DND-41 (cell line): ENCODE data around the gene MYG1.

Experiments used
- ATAC-seq: fragments of 200-7000 bp; cut with Tn5 transposase; 3 replicates; pipeline ENCODE4 v1.9.1; 2021; ENCODE audit warnings: low read depth; ENCODE audit not compliant: insufficient read depth
- DNase-seq: peaks from one replicate; pipeline ENCODE4 v3.0.0-alpha.2; 2020
- H2AFZ ChIP-seq: 2 replicates; pipeline ENCODE4 v1.6.0; 2012; ENCODE audit warnings: low read depth, low read length
- H3K27ac ChIP-seq: 2 replicates; pipeline ENCODE4 v1.5.1; 2012; ENCODE audit warnings: low read length, inconsistent platforms
- H3K27me3 ChIP-seq: fragments of 200-600 bp; sonication (generic); 2 replicates; pipeline ENCODE4 v1.6.0; 2012; ENCODE audit warnings: low read length, mild to moderate bottlenecking, inconsistent platforms; ENCODE audit not compliant: insufficient read depth, poor library complexity
- H3K36me3 ChIP-seq: 2 replicates; pipeline ENCODE4 v1.5.1; 2012; ENCODE audit warnings: low read length, inconsistent platforms; ENCODE audit not compliant: insufficient read depth
- H3K4me1 ChIP-seq: 2 replicates; pipeline ENCODE4 v1.5.1; 2012; ENCODE audit warnings: mild to moderate bottlenecking, low read length; ENCODE audit not compliant: insufficient read depth
- H3K4me2 ChIP-seq: 2 replicates; pipeline ENCODE4 v1.6.0; 2012; ENCODE audit warnings: mild to moderate bottlenecking, moderate library complexity, low read length, inconsistent platforms; ENCODE audit not compliant: insufficient read depth
- H3K4me3 ChIP-seq, 2 experiments: fragments of 200-600 bp in 1 of 2; shearing (Covaris generic) in 1 of 2; 2 replicates each; pipeline ENCODE4 v1.5.1; 2012 to 2016; ENCODE audit warnings: inconsistent platforms in 2 of 2, low read length in 2 of 2, mild to moderate bottlenecking in 2 of 2, low read depth in 1 of 2, moderate library complexity in 1 of 2
- H3K79me2 ChIP-seq: 2 replicates; pipeline ENCODE4 v1.6.0; 2012; ENCODE audit warnings: low read length, inconsistent platforms; ENCODE audit not compliant: insufficient read depth
- H3K9ac ChIP-seq: 2 replicates; pipeline ENCODE4 v1.6.0; 2012; ENCODE audit warnings: low read depth, mild to moderate bottlenecking, inconsistent platforms, low read length, moderate library complexity
- H3K9me3 ChIP-seq: 2 replicates; pipeline ENCODE4 v1.5.1; 2012; ENCODE audit warnings: low read length, moderate library complexity, mild to moderate bottlenecking, inconsistent platforms; ENCODE audit not compliant: insufficient read depth, severe bottlenecking
- H4K20me1 ChIP-seq: 2 replicates; pipeline ENCODE4 v1.6.0; 2012; ENCODE audit warnings: low read length; ENCODE audit not compliant: insufficient read depth
- EZH2 ChIP-seq: IDR thresholded peaks from 3 replicates; pipeline ENCODE4 v1.6.1; 2012; ENCODE audit warnings: borderline replicate concordance, low read depth, mild to moderate bottlenecking, moderate library complexity, low read length, inconsistent platforms; ENCODE audit not compliant: severe bottlenecking
- TF ChIP-seq, protein P1 (sequence below): IDR thresholded peaks from 2 replicates; pipeline ENCODE4 v1.5.1; 2012; ENCODE audit warnings: borderline replicate concordance, low read length, moderate library complexity, mild to moderate bottlenecking; ENCODE audit not compliant: poor library complexity, severe bottlenecking; ENCODE audit errors: extremely low read depth

MYG1 gene

DNA sequence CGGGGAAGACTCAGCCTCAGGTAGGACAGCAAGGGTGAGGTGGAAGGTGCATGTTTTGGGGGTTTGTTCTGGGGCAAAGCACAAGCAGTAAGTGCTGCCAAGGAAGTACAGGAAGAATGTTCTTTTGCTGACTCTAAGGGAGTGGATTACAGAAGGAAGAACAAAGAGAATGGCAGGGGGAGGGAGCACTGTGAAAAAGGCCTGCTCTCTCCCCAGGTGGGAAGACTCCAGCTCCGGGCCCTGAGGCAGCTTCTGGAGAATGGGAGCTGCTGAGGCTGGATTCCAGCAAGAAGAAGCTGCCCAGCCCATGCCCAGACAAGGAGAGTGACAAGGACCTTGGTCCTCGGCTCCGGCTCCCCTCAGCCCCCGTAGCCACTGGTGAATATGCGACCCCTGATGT, 11.2 kb upstream of the MYG1 start:
- Histone ChIP-seq H3K36me3 (peaks cover 84% of the 10 kb centered on the region), H3K27me3 (no peaks in the 10 kb centered on the region), H3K9ac (no peak overlapping the region), H3K4me1 (no peaks in the 10 kb centered on the region), H3K4me3 (no peak overlapping the region), H4K20me1 (no peaks in the 10 kb centered on the region), H3K27ac (no peak overlapping the region), H2AFZ (no peak overlapping the region), H3K4me2 (no peak overlapping the region), H3K79me2 (no peaks in the 10 kb centered on the region), H3K9me3 (no peaks in the 10 kb centered on the region)
- DNase-seq = no peak
- no peak for TF ChIP-seq EZH2
- TF ChIP-seq, protein P1, sequence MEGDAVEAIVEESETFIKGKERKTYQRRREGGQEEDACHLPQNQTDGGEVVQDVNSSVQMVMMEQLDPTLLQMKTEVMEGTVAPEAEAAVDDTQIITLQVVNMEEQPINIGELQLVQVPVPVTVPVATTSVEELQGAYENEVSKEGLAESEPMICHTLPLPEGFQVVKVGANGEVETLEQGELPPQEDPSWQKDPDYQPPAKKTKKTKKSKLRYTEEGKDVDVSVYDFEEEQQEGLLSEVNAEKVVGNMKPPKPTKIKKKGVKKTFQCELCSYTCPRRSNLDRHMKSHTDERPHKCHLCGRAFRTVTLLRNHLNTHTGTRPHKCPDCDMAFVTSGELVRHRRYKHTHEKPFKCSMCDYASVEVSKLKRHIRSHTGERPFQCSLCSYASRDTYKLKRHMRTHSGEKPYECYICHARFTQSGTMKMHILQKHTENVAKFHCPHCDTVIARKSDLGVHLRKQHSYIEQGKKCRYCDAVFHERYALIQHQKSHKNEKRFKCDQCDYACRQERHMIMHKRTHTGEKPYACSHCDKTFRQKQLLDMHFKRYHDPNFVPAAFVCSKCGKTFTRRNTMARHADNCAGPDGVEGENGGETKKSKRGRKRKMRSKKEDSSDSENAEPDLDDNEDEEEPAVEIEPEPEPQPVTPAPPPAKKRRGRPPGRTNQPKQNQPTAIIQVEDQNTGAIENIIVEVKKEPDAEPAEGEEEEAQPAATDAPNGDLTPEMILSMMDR = no peak
- no peak for ATAC-seq

DNA sequence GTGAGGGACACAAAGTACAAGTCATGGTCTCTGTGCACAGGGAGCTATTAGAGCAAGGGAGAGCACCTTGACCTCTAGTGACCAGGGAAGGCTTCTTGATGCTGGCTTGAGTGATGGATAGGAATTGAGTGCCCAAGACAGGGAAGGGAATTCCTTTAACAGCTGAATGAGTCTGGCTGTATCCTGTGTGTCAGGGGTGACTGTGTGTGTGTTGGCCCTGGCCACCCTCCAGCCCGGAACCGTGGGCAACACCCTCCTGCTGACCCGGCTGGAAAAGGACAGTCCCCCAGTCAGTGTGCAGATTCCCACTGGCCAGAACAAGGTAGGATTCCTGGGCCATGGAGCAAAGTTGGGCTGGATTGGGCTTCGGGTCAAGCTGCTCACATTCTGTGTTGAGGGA, 9.6 kb upstream of the MYG1 start:
- Histone ChIP-seq H3K4me2 (no peak overlapping the region), H3K9ac (no peak overlapping the region), H3K4me1 (peaks cover 7% of the 10 kb centered on the region), H3K79me2 (no peaks in the 10 kb centered on the region), H3K27ac (no peak overlapping the region), H3K9me3 (no peaks in the 10 kb centered on the region), H3K4me3 (no peak overlapping the region), H3K36me3 (peaks cover 75% of the 10 kb centered on the region), H4K20me1 (no peaks in the 10 kb centered on the region), H2AFZ (no peak overlapping the region), H3K27me3 (no peaks in the 10 kb centered on the region)
- DNase-seq = no peak
- ATAC-seq = no peak
- no peak for TF ChIP-seq EZH2
- TF ChIP-seq, protein P1 = no peak

DNA sequence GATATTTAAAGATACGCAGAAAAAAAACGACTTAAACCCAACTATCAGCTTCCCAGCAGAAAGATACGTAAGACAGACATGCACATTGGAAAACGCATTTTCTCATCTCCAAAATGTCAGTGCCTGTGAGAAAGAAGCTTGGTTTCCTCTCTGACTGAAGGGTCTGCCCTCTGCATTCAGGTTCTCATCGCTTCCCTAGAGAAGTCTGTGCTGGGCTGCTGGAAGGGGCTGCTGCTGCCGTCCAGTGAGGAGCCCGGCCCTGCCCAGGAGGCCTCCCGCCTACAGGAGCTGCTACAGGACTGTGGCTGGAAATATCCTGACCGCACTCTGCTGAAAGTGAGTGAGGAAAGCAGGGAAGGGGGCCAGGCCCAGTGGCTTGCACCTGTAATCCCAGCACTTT, 8.8 kb upstream of the MYG1 start:
- Histone ChIP-seq H3K27me3 (no peaks in the 10 kb centered on the region), H2AFZ (no peak overlapping the region), H4K20me1 (no peaks in the 10 kb centered on the region), H3K9ac (no peak overlapping the region), H3K27ac (no peak overlapping the region), H3K4me1 (peaks cover 11% of the 10 kb centered on the region), H3K79me2 (peaks cover 4% of the 10 kb centered on the region), H3K36me3 (peaks cover 70% of the 10 kb centered on the region), H3K9me3 (no peaks in the 10 kb centered on the region), H3K4me3 (no peak overlapping the region), H3K4me2 (no peak overlapping the region)
- no peak for DNase-seq
- no peak for ATAC-seq
- TF ChIP-seq, protein P1 = no peak
- no peak for TF ChIP-seq EZH2

DNA sequence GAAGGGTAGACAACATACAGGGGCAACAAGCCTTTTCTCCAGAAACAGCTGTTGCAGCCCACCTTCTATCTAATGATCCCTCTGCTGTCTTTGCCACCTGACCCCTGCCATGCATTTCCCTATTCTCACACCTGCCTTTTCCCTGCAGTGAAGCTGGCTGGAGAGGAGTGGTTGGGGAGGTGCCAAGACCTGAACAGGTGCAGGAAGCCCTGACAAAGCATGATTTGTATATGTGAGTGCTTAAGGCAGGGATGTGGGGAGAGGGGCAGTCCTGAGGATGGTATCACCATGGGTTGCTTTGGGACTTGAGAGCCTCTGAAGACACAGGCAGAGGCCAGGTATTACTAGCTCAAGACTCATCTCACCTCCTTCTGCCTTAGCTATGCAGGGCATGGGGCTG, 7.1 kb upstream of the MYG1 start:
- Histone ChIP-seq H2AFZ (no peak overlapping the region), H3K27ac (no peak overlapping the region), H3K79me2 (peaks cover 21% of the 10 kb centered on the region), H3K9ac (no peak overlapping the region), H3K4me1 (peaks cover 29% of the 10 kb centered on the region), H3K9me3 (no peaks in the 10 kb centered on the region), H3K4me3 (no peak overlapping the region), H3K36me3 (peaks cover 70% of the 10 kb centered on the region), H3K27me3 (no peaks in the 10 kb centered on the region), H4K20me1 (no peaks in the 10 kb centered on the region), H3K4me2 (no peak overlapping the region)
- ATAC-seq (no peak), DNase-seq (no peak)
- TF ChIP-seq, protein P1 = no peak
- no peak for TF ChIP-seq EZH2
